ENCODE results near the gene LYZ. TPM values are rescaled to one million over a fixed set of nuclear protein-coding genes. Genes with fewer than 3 reads are reported as not detected.

Gene LYZ
- total RNA-seq, 1 donor from 2014 or later, result 0.34 TPM

GRCh38 chr12:69337311-69338090, 10.7 kb upstream of the LYZ start:
- no peak for DNase-seq (ENCODE audit: low spot score in 2 of 2, unreplicated experiment in 2 of 2)
- Mint-ChIP-seq H3K4me3 (no peak overlapping the region), H3K27me3 (ENCODE audit: low read depth) (peaks cover 6% of the 10 kb centered on the region), H3K4me1 (peaks cover 2% of the 10 kb centered on the region), H3K27ac (no peak overlapping the region), H3K9me3 (no peaks in the 10 kb centered on the region), H3K36me3 (no peaks in the 10 kb centered on the region)
- no peak for TF ChIP-seq CTCF (IDR thresholded peaks at IDR 0.05; ENCODE audit: unreplicated experiment)

GRCh38 chr12:69338120-69338859, 9.9 kb upstream of the LYZ start:
- H3K9me3 Mint-ChIP-seq, result no peaks in the 10 kb centered on the region
- DNase-seq (ENCODE audit: low spot score in 2 of 2, unreplicated experiment in 2 of 2), result no peak
- H3K4me3 Mint-ChIP-seq, result no peak overlapping the region
- no peak for TF ChIP-seq CTCF (IDR thresholded peaks at IDR 0.05; ENCODE audit: unreplicated experiment)
- H3K36me3 Mint-ChIP-seq, result no peaks in the 10 kb centered on the region
- no peak overlapping the region for H3K27ac Mint-ChIP-seq
- peaks cover 6% of the 10 kb centered on the region for H3K27me3 Mint-ChIP-seq (ENCODE audit: low read depth)
- no peaks in the 10 kb centered on the region for H3K4me1 Mint-ChIP-seq

GRCh38 chr12:69338936-69339335, 9.2 kb upstream of the LYZ start:
- DNase-seq (ENCODE audit: low spot score in 2 of 2, unreplicated experiment in 2 of 2), result no peak
- H3K4me3 Mint-ChIP-seq, result no peak overlapping the region
- H3K27me3 Mint-ChIP-seq (ENCODE audit: low read depth), result peaks cover 6% of the 10 kb centered on the region
- H3K27ac Mint-ChIP-seq, result no peak overlapping the region
- no peaks in the 10 kb centered on the region for H3K9me3 Mint-ChIP-seq
- H3K36me3 Mint-ChIP-seq, result no peaks in the 10 kb centered on the region
- TF ChIP-seq CTCF (IDR thresholded peaks at IDR 0.05; ENCODE audit: unreplicated experiment), result no peak
- H3K4me1 Mint-ChIP-seq, result no peaks in the 10 kb centered on the region

GRCh38 chr12:69339999-69340398, 8.2 kb upstream of the LYZ start:
- no peak overlapping the region for H3K4me3 Mint-ChIP-seq
- TF ChIP-seq CTCF (IDR thresholded peaks at IDR 0.05; ENCODE audit: unreplicated experiment), result no peak
- no peaks in the 10 kb centered on the region for H3K36me3 Mint-ChIP-seq
- no peak for DNase-seq (ENCODE audit: low spot score in 2 of 2, unreplicated experiment in 2 of 2)
- H3K27me3 Mint-ChIP-seq (ENCODE audit: low read depth), result peaks cover 4% of the 10 kb centered on the region
- H3K9me3 Mint-ChIP-seq, result no peaks in the 10 kb centered on the region
- H3K4me1 Mint-ChIP-seq, result no peaks in the 10 kb centered on the region
- no peak overlapping the region for H3K27ac Mint-ChIP-seq

- Mint-ChIP-seq H3K27me3 (ENCODE audit: low read depth) (peaks cover 3% of the 10 kb centered on the region), H3K4me1 (no peaks in the 10 kb centered on the region), H3K36me3 (no peaks in the 10 kb centered on the region), H3K9me3 (no peaks in the 10 kb centered on the region), H3K27ac (no peak overlapping the region), H3K4me3 (no peak overlapping the region)
- DNase-seq (ENCODE audit: low spot score in 2 of 2, unreplicated experiment in 2 of 2), result no peak
- no peak for TF ChIP-seq CTCF (IDR thresholded peaks at IDR 0.05; ENCODE audit: unreplicated experiment)
These were observed 6.9 kb upstream of the LYZ start for GRCh38 chr12:69341328-69341727.

Measured in mesothelial cell of epicardium (in vitro differentiated cells).